HL-60 (cell line): Measurements from ENCODE around the gene AFAP1L2.

ENCODE experiments used
- GABPA ChIP-seq: IDR thresholded peaks from 2 replicates; pipeline ENCODE4 v1.6.1; 2012; ENCODE audit warnings: low read depth
- POLR2AphosphoS5 ChIP-seq: IDR thresholded peaks from 2 replicates; pipeline ENCODE4 v1.6.1; 2012; ENCODE audit warnings: low read depth
- SPI1 ChIP-seq: IDR thresholded peaks from 2 replicates; pipeline ENCODE4 v1.6.1; 2012; ENCODE audit warnings: low read depth, mild to moderate bottlenecking, borderline replicate concordance
- TF ChIP-seq, protein P1 (sequence below): IDR thresholded peaks from one replicate; pipeline ENCODE4 v1.5.1; 2011; ENCODE audit warnings: low read length, control low read depth, inconsistent platforms; ENCODE audit not compliant: insufficient read depth

DNA sequence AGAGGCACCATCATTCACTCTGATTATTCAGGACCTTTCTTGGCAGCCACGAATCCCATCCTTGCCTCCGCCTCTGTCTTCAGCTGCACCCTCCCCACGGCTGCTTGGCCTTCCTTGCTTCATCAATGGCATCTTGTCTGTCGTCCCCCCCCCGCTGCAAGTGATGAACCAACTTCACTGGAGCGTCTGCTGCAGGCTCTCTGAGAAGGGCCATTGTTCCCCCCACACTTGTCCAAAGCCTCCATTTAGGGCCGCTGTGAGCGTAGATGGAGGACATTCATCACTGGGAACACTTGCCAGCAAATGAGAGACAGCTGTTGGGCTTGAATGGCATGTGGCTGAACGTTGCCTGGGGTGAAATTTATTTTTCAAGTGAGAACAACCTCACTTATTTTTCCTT lies 20.1 kb downstream of the AFAP1L2 start:
- TF ChIP-seq, protein P1, sequence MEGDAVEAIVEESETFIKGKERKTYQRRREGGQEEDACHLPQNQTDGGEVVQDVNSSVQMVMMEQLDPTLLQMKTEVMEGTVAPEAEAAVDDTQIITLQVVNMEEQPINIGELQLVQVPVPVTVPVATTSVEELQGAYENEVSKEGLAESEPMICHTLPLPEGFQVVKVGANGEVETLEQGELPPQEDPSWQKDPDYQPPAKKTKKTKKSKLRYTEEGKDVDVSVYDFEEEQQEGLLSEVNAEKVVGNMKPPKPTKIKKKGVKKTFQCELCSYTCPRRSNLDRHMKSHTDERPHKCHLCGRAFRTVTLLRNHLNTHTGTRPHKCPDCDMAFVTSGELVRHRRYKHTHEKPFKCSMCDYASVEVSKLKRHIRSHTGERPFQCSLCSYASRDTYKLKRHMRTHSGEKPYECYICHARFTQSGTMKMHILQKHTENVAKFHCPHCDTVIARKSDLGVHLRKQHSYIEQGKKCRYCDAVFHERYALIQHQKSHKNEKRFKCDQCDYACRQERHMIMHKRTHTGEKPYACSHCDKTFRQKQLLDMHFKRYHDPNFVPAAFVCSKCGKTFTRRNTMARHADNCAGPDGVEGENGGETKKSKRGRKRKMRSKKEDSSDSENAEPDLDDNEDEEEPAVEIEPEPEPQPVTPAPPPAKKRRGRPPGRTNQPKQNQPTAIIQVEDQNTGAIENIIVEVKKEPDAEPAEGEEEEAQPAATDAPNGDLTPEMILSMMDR = no peak
- TF ChIP-seq POLR2AphosphoS5 (no peak), SPI1 (no peak), GABPA (no peak)
